ENCODE results near the gene MCEMP1. TPM values are rescaled to one million over a fixed set of nuclear protein-coding genes. Genes with fewer than 3 reads are reported as not detected.

The MCEMP1 gene
- total and polyA plus RNA-seq, 2 experiments from 2014 or later: not detected

DNA sequence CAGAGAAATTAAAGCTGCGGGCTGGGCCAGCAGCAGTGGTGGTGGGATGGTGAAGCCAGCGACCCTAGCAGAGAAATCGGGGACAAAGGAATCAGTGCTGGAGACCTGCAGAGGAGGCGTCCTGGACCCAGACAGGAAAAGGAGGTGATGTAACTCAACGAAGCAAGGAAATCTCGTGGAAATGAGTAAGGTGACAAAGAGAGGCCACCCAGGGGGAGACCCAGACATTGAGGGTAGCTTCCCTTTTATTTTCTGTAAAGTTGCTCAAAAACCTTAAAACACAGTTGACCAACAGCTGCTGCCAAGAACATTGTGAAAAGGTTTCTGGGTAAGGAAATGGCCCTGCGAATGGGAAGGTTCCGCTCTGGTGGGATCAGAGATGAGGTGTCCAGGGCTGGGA lies 21.3 kb upstream of the MCEMP1 start:
- ATAC-seq (no peak), DNase-seq (ENCODE audit: low spot score) (no peak)
- H3K9me3 Mint-ChIP-seq: no peaks in the 10 kb centered on the region
- H3F3A ChIP-seq (replicated peaks; ENCODE audit: low read depth): no peaks in the 10 kb centered on the region
- no peak overlapping the region for H3K4me2 ChIP-seq
- H3K27me3 Mint-ChIP-seq (ENCODE audit: insufficient read depth, low read depth, poor library complexity): peaks cover 29% of the 10 kb centered on the region
- H3K4me1 Mint-ChIP-seq: peaks cover 7% of the 10 kb centered on the region; the same call in 1 of the 3 replicates
- H3K79me2 ChIP-seq (replicated peaks; ENCODE audit: insufficient read depth): no peaks in the 10 kb centered on the region
- no peaks in the 10 kb centered on the region for H3K4me1 ChIP-seq (ENCODE audit: insufficient read depth)
- no peak overlapping the region for H3K27ac Mint-ChIP-seq
- H2AFZ ChIP-seq: no peak overlapping the region
- H3K27ac ChIP-seq (ENCODE audit: low read depth): no peak overlapping the region
- no peak overlapping the region for H3K4me3 ChIP-seq
- no peak for TF ChIP-seq STAT1 (IDR thresholded peaks at IDR 0.05; ENCODE audit: unreplicated experiment)
- no peak for TF ChIP-seq EZH2phosphoT487 (IDR thresholded peaks at IDR 0.05; ENCODE audit: unreplicated experiment)
- peaks cover 27% of the 10 kb centered on the region for H3K27me3 ChIP-seq (ENCODE audit: insufficient read depth)
- H3K36me3 ChIP-seq (ENCODE audit: insufficient read depth): no peaks in the 10 kb centered on the region
- no peaks in the 10 kb centered on the region for H3K9me2 ChIP-seq (ENCODE audit: insufficient read depth)
- H4K20me1 ChIP-seq (replicated peaks; ENCODE audit: insufficient read depth): no peaks in the 10 kb centered on the region
- H3K36me3 Mint-ChIP-seq (ENCODE audit: low read depth): no peaks in the 10 kb centered on the region
- H3K4me3 Mint-ChIP-seq: no peak overlapping the region

DNA sequence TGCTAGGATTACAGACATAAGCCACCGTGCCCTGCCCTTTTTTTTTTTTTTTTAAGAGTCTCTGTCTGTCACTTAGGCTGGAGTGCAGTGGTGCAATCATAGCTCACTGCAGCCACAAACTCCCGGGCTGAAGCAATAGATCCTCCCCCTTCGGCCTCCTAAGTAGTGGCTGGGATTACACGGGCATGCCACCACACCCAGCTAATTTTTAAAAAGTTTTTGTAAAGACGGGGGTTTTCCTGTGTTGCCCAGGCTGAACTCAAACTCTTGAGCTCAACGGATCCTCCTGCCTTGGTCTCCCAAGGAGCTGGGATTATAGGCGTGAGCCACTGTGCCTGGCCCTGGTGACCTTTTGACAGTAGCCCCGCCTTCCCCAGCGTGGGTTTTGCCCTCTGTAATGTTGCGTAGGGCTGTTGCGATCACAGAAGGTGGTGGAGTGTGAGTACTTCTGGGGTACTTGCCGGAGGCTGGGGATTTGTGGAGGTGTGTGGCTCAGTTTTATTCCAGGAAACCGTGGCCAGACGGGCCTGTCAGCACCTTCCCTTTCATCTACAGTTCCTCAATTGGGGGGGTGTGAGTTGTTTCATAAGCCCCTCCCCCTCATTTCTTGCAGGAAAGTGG lies 19.6 kb upstream of the MCEMP1 start:
- H3K27me3 ChIP-seq (ENCODE audit: insufficient read depth): peaks cover 20% of the 10 kb centered on the region
- H3K27ac Mint-ChIP-seq: no peak overlapping the region
- TF ChIP-seq STAT1 (IDR thresholded peaks at IDR 0.05; ENCODE audit: unreplicated experiment) (no peak), CREB1 (CRISPR knock-in tag; IDR thresholded peaks at IDR 0.05; ENCODE audit: low read depth) (no peak), ZNF331 (CRISPR knock-in tag; IDR thresholded peaks at IDR 0.05; ENCODE audit: low read depth) (no peak), ZNF114 (CRISPR knock-in tag; IDR thresholded peaks at IDR 0.05) (no peak), JUNB (IDR thresholded peaks at IDR 0.05; ENCODE audit: unreplicated experiment) (no peak), EZH2phosphoT487 (IDR thresholded peaks at IDR 0.05; ENCODE audit: unreplicated experiment) (no peak), NANOG (IDR thresholded peaks at IDR 0.05; ENCODE audit: borderline replicate concordance) (no peak)
- TF ChIP-seq, protein P1, sequence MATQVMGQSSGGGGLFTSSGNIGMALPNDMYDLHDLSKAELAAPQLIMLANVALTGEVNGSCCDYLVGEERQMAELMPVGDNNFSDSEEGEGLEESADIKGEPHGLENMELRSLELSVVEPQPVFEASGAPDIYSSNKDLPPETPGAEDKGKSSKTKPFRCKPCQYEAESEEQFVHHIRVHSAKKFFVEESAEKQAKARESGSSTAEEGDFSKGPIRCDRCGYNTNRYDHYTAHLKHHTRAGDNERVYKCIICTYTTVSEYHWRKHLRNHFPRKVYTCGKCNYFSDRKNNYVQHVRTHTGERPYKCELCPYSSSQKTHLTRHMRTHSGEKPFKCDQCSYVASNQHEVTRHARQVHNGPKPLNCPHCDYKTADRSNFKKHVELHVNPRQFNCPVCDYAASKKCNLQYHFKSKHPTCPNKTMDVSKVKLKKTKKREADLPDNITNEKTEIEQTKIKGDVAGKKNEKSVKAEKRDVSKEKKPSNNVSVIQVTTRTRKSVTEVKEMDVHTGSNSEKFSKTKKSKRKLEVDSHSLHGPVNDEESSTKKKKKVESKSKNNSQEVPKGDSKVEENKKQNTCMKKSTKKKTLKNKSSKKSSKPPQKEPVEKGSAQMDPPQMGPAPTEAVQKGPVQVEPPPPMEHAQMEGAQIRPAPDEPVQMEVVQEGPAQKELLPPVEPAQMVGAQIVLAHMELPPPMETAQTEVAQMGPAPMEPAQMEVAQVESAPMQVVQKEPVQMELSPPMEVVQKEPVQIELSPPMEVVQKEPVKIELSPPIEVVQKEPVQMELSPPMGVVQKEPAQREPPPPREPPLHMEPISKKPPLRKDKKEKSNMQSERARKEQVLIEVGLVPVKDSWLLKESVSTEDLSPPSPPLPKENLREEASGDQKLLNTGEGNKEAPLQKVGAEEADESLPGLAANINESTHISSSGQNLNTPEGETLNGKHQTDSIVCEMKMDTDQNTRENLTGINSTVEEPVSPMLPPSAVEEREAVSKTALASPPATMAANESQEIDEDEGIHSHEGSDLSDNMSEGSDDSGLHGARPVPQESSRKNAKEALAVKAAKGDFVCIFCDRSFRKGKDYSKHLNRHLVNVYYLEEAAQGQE (IDR thresholded peaks at IDR 0.05; ENCODE audit: unreplicated experiment): no peak
- TF ChIP-seq, protein P2, sequence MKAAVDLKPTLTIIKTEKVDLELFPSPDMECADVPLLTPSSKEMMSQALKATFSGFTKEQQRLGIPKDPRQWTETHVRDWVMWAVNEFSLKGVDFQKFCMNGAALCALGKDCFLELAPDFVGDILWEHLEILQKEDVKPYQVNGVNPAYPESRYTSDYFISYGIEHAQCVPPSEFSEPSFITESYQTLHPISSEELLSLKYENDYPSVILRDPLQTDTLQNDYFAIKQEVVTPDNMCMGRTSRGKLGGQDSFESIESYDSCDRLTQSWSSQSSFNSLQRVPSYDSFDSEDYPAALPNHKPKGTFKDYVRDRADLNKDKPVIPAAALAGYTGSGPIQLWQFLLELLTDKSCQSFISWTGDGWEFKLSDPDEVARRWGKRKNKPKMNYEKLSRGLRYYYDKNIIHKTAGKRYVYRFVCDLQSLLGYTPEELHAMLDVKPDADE (IDR thresholded peaks at IDR 0.05): no peak
- TF ChIP-seq, protein P3, sequence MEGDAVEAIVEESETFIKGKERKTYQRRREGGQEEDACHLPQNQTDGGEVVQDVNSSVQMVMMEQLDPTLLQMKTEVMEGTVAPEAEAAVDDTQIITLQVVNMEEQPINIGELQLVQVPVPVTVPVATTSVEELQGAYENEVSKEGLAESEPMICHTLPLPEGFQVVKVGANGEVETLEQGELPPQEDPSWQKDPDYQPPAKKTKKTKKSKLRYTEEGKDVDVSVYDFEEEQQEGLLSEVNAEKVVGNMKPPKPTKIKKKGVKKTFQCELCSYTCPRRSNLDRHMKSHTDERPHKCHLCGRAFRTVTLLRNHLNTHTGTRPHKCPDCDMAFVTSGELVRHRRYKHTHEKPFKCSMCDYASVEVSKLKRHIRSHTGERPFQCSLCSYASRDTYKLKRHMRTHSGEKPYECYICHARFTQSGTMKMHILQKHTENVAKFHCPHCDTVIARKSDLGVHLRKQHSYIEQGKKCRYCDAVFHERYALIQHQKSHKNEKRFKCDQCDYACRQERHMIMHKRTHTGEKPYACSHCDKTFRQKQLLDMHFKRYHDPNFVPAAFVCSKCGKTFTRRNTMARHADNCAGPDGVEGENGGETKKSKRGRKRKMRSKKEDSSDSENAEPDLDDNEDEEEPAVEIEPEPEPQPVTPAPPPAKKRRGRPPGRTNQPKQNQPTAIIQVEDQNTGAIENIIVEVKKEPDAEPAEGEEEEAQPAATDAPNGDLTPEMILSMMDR (conservative IDR thresholded peaks at IDR 0.05; ENCODE audit: low read depth in 2 of 2): no peak

More for the DNA sequence above, 19.6 kb upstream of the MCEMP1 start:
- ATAC-seq (no peak; the same call in 2 of the 3 replicates), DNase-seq (ENCODE audit: low spot score) (no peak)
- Mint-ChIP-seq H3K27me3 (ENCODE audit: insufficient read depth, low read depth, poor library complexity) (peaks cover 21% of the 10 kb centered on the region), H3K4me1 (peaks cover 5% of the 10 kb centered on the region; the same call in 1 of the 3 replicates), H3K9me3 (0 out of 3 replicates have a peak, but pooled peaks cover 3% of the 10 kb centered on the region), H3K4me3 (no peak overlapping the region), H3K36me3 (ENCODE audit: low read depth) (no peaks in the 10 kb centered on the region)
- H3K4me3 ChIP-seq: no peak overlapping the region
- no peak overlapping the region for H3K27ac ChIP-seq (ENCODE audit: low read depth)
- no peak overlapping the region for H3K4me2 ChIP-seq
- no peaks in the 10 kb centered on the region for H3K36me3 ChIP-seq (ENCODE audit: insufficient read depth)
- no peak overlapping the region for H2AFZ ChIP-seq
- H3K4me1 ChIP-seq (ENCODE audit: insufficient read depth): no peaks in the 10 kb centered on the region
- no peaks in the 10 kb centered on the region for H3K79me2 ChIP-seq (replicated peaks; ENCODE audit: insufficient read depth)
- H3K9me2 ChIP-seq (ENCODE audit: insufficient read depth): no peaks in the 10 kb centered on the region
- H3F3A ChIP-seq (replicated peaks; ENCODE audit: low read depth): no peaks in the 10 kb centered on the region
- no peaks in the 10 kb centered on the region for H4K20me1 ChIP-seq (replicated peaks; ENCODE audit: insufficient read depth)

Data from GM23338 (cell line).